Measurements from ENCODE around the gene RFESD.

Gene RFESD

GRCh38 chr5:95646569-95647431, at the start of gene RFESD:
TSS of gene RFESD (plus strand) at chr5:95646777. CDS start at chr5:95652272, 5,495 bp downstream.
- DNase-seq, result peak; percentile 98

GRCh38 chr5:95599252-95599651, 47.3 kb upstream of the RFESD start:
- no peak for DNase-seq

- DNase-seq, result no peak
Measured at GRCh38 chr5:95600557-95600956, 46.0 kb upstream of the RFESD start.

GRCh38 chr5:95605786-95606185, 40.8 kb upstream of the RFESD start:
- DNase-seq, result no peak

GRCh38 chr5:95606419-95606818, 40.2 kb upstream of the RFESD start:
- no peak for DNase-seq

GRCh38 chr5:95609711-95610110, 36.9 kb upstream of the RFESD start:
- no peak for DNase-seq

GRCh38 chr5:95610546-95610945, 36.0 kb upstream of the RFESD start:
- no peak for DNase-seq

- no peak for DNase-seq
Measured at GRCh38 chr5:95611396-95611795, 35.2 kb upstream of the RFESD start.

GRCh38 chr5:95613514-95613913, 33.1 kb upstream of the RFESD start:
- no peak for DNase-seq

- no peak for DNase-seq
Measured at GRCh38 chr5:95615164-95615467, 31.5 kb upstream of the RFESD start.

- no peak for DNase-seq
Measured at GRCh38 chr5:95617057-95617456, 29.5 kb upstream of the RFESD start.

- DNase-seq, result no peak
Measured at GRCh38 chr5:95619096-95619495, 27.5 kb upstream of the RFESD start.

- no peak for DNase-seq
Measured at GRCh38 chr5:95619514-95620029, 27.0 kb upstream of the RFESD start.

- DNase-seq, result peak; percentile 78
Measured at GRCh38 chr5:95620030-95620869, 26.3 kb upstream of the RFESD start, which contains the start of gene GPR150. TSS of gene GPR150 (plus strand) at chr5:95620087. CDS start at chr5:95620276, 189 bp downstream.

- peak; percentile 68 for DNase-seq
Measured at GRCh38 chr5:95620870-95621838, 25.4 kb upstream of the RFESD start.

GRCh38 chr5:95621839-95622629, 24.5 kb upstream of the RFESD start:
- peak; percentile 9 for DNase-seq

GRCh38 chr5:95623706-95624105, 22.9 kb upstream of the RFESD start:
- DNase-seq, result no peak

- no peak for DNase-seq
Measured at GRCh38 chr5:95624368-95624767, 22.2 kb upstream of the RFESD start.

GRCh38 chr5:95626701-95627100, 19.9 kb upstream of the RFESD start:
- DNase-seq, result no peak

- DNase-seq, result no peak
Measured at GRCh38 chr5:95627971-95628810, 18.4 kb upstream of the RFESD start.

- DNase-seq, result no peak
Measured at GRCh38 chr5:95628933-95629332, 17.6 kb upstream of the RFESD start.
